RWPE2 (cell line): ENCODE measurements around the gene PPP4R4.
"Not testable (repeated sequence)": the region's sequence is repeated elsewhere in the genome, so short reads cannot be mapped to it uniquely, and the experiment has no call there.

ENCODE experiments used
- ATAC-seq: fragments of 200-7000 bp; cut with Tn5 transposase; 3 replicates; pipeline ENCODE4 v1.9.1; 2021; ENCODE audit warnings: low read depth
- DNase-seq: peaks from one replicate; pipeline ENCODE4 v3.0.0-alpha.2; 2020; ENCODE audit warnings: low spot score
- H3K27ac ChIP-seq: fragments of 450-650 bp; 2 replicates; pipeline ENCODE4 v1.5.1; 2017; ENCODE audit warnings: mild to moderate bottlenecking; ENCODE audit not compliant: poor library complexity, severe bottlenecking
- H3K27me3 ChIP-seq: fragments of 250-450 bp; sonication (Bioruptor Pico); 2 replicates; pipeline ENCODE4 v1.5.1; 2021; ENCODE audit warnings: mild to moderate bottlenecking, moderate library complexity; ENCODE audit not compliant: insufficient read depth, poor library complexity, severe bottlenecking
- H3K36me3 ChIP-seq: fragments of 250-450 bp; sonication (Bioruptor Pico); 2 replicates; pipeline ENCODE4 v1.5.1; 2020; ENCODE audit warnings: low read depth, mild to moderate bottlenecking, moderate library complexity
- H3K4me1 ChIP-seq: fragments of 250-450 bp; sonication (Bioruptor Pico); 2 replicates; pipeline ENCODE4 v1.5.1; 2021; ENCODE audit warnings: mild to moderate bottlenecking, moderate library complexity; ENCODE audit not compliant: insufficient read depth, poor library complexity, severe bottlenecking
- H3K4me3 ChIP-seq: fragments of 250-450 bp; sonication (Bioruptor Pico); 2 replicates; pipeline ENCODE4 v1.5.1; 2021; ENCODE audit warnings: mild to moderate bottlenecking, moderate library complexity; ENCODE audit not compliant: severe bottlenecking
- H3K9me3 ChIP-seq: fragments of 250-450 bp; sonication (Bioruptor Pico); 2 replicates; pipeline ENCODE4 v1.5.1; 2021; ENCODE audit warnings: mild to moderate bottlenecking, moderate library complexity; ENCODE audit not compliant: severe bottlenecking
- CTCF ChIP-seq: fragments of 450-650 bp; IDR thresholded peaks from one replicate; pipeline ENCODE4 v1.5.1; 2017; ENCODE audit warnings: mild to moderate bottlenecking, moderate library complexity; ENCODE audit not compliant: poor library complexity, severe bottlenecking

PPP4R4 gene

DNA sequence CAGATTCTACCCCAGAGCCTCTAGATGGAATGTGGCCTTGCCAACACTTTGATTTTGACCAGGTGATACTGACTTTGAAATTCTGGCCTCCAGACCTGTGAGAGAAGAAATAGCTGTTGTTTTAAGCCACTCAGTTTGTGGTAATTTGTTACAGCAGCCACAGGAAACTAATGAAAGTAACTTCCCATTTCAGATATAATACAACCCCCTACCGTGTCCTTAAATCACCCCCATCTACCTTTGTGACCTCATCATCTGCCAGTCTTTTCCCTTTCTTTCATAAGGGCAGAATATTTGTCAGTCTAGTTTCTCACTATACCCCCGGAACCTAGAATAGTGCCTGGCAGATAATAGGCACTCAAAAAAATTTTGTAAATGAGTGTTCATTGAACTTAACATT lies 39.6 kb downstream of the PPP4R4 start:
- peaks cover 6% of the 10 kb centered on the region for H3K4me1 ChIP-seq
- DNase-seq (no peak), ATAC-seq (no peak)
- peak overlapping the region; percentile 51 for H3K27ac ChIP-seq
- H3K36me3 ChIP-seq: 0 out of 2 replicates have a peak, but pooled peaks cover 4% of the 10 kb centered on the region
- no peaks in the 10 kb centered on the region for H3K9me3 ChIP-seq
- no peaks in the 10 kb centered on the region for H3K27me3 ChIP-seq
- no peak for TF ChIP-seq CTCF
- H3K4me3 ChIP-seq: no peak overlapping the region

GRCh38 chr14:94217116-94217515 lies 43.0 kb downstream of the PPP4R4 start:
- ATAC-seq: no peak
- H3K36me3 ChIP-seq: peaks cover 9% of the 10 kb centered on the region; the same call in 1 of the 2 replicates
- H3K27ac ChIP-seq: no peak overlapping the region
- peaks cover 6% of the 10 kb centered on the region for H3K4me1 ChIP-seq
- no peak overlapping the region for H3K4me3 ChIP-seq
- no peak for TF ChIP-seq CTCF
- H3K27me3 ChIP-seq: no peaks in the 10 kb centered on the region
- no peak for DNase-seq
- peaks cover 9% of the 10 kb centered on the region for H3K9me3 ChIP-seq

DNA sequence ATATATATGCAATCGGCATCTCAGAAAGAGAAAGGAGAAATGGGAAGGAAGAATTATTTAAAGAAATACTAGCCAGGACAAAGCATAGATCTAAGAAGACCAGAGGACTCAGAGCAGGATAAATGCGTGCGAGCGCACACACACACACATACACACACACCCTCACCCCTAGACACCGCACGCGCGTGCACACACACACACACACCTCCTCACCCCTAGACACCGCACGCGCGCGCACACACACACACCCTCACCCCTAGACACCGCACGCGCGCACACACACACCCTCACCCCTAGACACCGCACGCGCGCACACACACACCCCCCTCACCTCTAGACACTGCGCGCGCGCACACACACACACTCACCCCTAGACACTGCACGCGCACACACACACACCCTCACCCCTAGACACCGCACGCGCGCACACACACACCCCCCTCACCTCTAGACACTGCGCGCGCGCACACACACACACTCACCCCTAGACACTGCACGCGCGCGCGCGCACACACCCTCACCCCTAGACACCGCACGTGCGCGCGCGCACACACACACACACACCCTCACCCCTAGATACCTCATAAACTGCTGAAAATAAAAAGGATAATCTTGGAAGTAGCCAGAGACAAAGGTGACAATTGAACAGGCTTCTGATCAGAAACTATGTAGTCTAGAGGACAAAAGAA lies 44.2 kb downstream of the PPP4R4 start:
- not testable (repeated sequence) for ATAC-seq

DNA sequence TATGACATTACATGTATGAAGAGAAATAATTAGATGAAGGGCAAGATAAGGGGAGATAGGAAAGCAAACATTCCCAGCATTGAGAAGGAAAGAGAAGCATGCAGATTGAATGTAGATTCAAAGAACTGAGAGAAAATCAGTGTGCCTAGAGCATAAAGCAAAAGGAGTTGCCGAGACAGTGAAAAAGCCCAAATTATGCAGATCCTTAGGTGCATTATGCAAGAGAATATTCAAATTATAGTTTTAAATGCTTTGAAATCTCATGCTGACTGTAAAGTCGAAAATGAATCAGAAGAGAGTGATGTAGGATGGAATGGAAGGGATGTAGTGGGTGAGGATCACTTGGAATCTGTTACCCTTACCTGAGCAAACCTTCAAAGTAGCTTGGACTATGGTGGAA lies 49.9 kb downstream of the PPP4R4 start:
- no peak for ATAC-seq
- no peak for DNase-seq
- H3K9me3 ChIP-seq: peaks cover 12% of the 10 kb centered on the region
- no peak overlapping the region for H3K27ac ChIP-seq
- H3K36me3 ChIP-seq: peaks cover 9% of the 10 kb centered on the region; the same call in 1 of the 2 replicates
- H3K4me1 ChIP-seq: peaks cover 8% of the 10 kb centered on the region
- H3K27me3 ChIP-seq: no peaks in the 10 kb centered on the region
- no peak for TF ChIP-seq CTCF
- no peak overlapping the region for H3K4me3 ChIP-seq

More for the DNA sequence above, 44.2 kb downstream of the PPP4R4 start:
- peaks cover 12% of the 10 kb centered on the region for H3K9me3 ChIP-seq
- H3K4me3 ChIP-seq, H3K27me3 ChIP-seq, DNase-seq, H3K36me3 ChIP-seq, H3K27ac ChIP-seq, H3K4me1 ChIP-seq: not testable (repeated sequence)

DNA sequence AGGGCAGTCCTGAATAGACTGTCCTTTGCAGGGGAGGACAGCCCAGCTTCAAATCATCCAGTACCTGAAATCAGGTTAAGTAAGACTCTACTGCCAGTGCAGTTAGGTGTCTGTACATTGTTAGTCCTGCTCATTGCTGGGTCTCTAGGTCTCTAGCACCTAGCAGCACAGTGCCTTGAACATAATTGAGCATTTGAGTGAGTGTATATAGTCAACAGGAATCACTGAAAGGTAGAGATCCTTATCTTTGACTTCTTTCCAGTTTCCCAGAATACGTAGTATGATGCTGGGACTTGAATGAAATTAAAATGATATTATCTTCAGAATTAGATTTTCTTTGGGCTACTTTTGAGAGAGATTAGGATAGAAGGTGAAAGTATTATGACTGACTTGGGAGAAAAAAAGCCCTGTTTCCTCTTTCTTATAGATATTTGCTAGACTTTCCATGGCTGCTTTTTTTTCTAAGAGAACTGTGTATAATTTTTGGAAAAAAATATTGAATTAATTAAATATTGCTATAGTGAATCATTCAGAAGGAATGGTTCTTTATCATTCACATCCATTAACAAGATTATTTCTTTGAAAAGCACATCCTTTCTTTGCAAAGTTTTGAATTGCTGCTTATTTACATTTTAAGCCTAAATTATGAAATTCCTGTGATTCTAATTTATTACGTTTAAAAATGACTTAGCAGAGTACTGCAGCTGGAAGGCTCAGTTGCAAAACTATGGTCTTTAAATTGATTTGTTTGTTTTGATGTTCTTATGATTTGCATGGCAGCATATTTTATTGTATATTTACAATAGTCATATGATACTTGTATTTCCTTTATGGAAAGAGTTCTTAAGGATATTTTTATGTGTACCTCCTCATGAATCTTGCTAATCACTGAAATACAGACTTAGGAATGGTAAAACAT lies 51.6 kb downstream of the PPP4R4 start:
- no peak for TF ChIP-seq CTCF
- Histone ChIP-seq H3K4me3 (no peak overlapping the region), H3K27ac (no peak overlapping the region), H3K27me3 (no peaks in the 10 kb centered on the region), H3K9me3 (peaks cover 9% of the 10 kb centered on the region), H3K36me3 (peaks cover 9% of the 10 kb centered on the region; the same call in 1 of the 2 replicates), H3K4me1 (peaks cover 8% of the 10 kb centered on the region)
- ATAC-seq (peak; percentile 23; the same call in 1 of the 3 replicates), DNase-seq (no peak)
